Suppressor macrophage treated with lipopolysaccharide for 1 hour (primary cell): ENCODE data around the gene PGA3.
"Not testable (repeated sequence)": the region's sequence is repeated elsewhere in the genome, so short reads cannot be mapped to it uniquely, and the experiment has no call there.

Experiments used
- DNase-seq, 3 donors: peaks; one replicate each; pipeline ENCODE4 v3.0.0-alpha.2; 2020 to 2022

Gene PGA3

GRCh38 chr11:61210629-61211028, 7.3 kb downstream of the PGA3 start:
- not testable (repeated sequence) for DNase-seq

DNA sequence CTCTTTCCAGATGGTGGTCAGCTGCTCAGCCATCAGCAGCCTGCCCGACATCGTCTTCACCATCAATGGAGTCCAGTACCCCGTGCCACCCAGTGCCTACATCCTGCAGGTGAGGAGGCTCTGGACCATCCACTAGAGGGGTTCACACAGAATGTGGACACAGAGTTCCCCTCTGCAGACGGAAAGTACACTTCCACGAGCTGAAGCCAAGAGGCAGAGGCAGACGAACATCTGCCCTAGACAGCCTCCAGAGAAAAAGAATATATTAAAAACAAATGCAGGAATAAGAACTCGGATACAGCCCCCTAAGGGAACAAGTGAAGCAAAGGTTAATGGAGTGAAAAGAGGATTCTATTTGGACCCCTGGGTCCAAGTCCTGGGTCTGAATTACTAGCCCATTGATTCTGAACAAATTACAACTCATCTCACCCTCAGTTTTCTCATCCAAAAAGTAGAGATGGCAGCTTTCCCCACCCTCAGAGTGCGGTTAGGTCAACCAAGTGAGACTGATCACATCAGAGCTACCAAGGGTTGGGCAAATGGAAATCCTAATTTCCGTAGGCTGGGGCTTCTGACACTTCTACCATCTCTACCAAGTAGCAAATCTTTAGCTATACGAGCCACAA, 8.1 kb downstream of the PGA3 start:
- peak in 1 of 3 donors; percentile 16 for DNase-seq

DNA sequence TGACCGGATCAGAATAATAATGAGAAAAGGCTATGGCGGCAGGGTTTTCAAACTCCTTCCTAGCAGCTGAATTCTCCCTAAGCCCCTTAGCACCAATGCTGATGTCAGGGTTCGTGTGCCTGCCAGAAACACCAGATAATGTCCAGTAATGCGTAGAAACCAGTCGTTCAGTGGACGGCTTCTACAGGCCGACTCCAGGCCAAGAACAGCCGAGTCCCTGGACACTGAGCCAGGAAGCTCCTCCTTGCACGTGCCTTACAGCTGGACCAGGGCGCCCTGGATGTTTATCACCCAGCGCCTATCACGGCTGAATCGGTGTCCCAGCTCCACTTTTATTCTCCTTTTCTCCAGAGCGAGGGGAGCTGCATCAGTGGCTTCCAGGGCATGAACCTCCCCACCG, 8.9 kb downstream of the PGA3 start:
- DNase-seq: not testable (repeated sequence)

DNA sequence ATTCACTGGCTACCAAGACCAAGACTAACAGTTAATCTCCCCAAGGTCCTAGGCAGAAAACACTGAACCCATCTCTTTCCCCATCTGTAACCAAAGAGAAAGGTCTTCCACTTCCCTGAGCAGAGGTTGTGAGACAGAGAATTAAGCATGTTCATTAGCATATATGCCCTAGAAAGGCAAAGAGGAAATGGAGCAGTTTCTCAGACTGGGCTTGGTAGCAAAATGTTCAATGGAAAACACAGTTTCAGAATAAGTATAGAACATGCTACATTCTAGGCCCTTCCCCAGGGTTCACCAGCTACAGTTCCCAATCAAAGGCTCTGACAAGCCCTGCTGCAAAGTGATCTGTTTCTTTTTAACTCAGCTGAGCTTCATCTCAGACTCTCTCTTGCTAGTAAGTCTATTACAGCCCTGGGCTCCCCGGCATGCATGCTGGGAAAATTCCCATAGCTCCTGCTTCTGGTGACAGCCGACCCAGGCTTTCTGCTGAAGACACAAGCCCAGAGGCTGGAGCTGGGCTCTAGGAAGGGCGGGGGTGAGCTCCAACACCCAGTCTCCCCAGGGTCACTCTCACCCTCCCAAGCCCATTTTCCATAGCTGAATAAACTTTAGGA, 10.5 kb downstream of the PGA3 start:
- DNase-seq: not testable (repeated sequence)

DNA sequence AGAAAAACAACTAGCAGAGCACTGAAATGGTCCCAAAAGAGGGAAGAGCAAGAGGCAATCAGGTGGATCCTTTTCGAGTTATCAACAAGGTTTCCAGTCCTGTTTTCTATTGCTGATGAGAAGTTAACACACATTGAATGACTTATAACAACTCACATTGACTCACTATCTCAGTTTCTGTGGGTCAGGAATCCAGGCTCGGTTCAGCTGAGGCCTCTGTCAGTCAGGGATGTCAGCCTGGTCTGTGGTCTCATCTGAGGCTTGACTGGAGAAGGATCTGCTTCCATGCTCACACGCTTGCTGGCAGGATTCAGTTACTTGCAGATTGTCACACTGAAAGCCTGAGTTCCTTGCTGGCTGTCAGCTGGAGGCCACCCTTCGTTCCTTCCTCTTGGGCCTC, 15.0 kb downstream of the PGA3 start:
- not testable (repeated sequence) for DNase-seq

GRCh38 chr11:61219016-61219415, 15.7 kb downstream of the PGA3 start:
- not testable (repeated sequence) for DNase-seq

DNA sequence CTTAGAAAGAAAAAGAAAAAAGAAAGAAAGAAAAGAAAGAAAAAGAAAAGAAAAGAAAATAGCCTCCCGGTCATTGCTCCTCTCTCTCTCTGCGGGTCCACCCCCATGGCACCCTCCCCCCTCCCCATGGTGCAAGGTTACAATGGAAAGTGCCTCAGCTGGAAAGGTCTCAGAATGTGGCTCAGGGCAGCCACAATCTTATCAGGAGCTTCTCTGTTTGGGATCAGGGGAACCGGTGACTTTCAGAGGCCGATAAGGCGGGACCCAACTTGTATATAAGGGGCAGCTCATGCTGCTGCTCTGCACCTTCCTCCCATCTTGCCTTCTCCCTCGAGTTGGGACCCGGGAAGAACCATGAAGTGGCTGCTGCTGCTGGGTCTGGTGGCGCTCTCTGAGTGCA, 18.7 kb downstream of the PGA3 start, which contains the start of gene PGA4:
Gene PGA4 (plus strand): TSS at position 301 of the 400 bp plus-strand sequence. CDS start 54 bp downstream, at position 355.
- DNase-seq: not testable (repeated sequence)

DNA sequence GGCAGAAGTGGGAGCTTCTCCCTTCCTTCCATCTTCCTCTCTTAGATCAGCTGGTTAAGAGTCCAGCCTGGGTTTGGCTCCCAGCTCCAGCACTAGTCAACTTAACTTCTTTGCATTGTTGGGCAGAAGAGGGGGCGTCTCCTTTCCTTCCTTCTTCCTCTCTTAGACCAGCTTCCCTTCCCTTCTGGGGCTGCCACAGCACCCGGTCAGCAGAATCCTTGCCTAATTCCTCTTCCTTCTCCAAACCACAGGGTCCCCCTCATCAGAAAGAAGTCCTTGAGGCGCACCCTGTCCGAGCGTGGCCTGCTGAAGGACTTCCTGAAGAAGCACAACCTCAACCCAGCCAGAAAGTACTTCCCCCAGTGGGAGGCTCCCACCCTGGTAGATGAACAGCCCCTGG, 19.4 kb downstream of the PGA3 start:
- not testable (repeated sequence) for DNase-seq

GRCh38 chr11:61226457-61227137, 23.3 kb downstream of the PGA3 start:
- DNase-seq: not testable (repeated sequence)

DNA sequence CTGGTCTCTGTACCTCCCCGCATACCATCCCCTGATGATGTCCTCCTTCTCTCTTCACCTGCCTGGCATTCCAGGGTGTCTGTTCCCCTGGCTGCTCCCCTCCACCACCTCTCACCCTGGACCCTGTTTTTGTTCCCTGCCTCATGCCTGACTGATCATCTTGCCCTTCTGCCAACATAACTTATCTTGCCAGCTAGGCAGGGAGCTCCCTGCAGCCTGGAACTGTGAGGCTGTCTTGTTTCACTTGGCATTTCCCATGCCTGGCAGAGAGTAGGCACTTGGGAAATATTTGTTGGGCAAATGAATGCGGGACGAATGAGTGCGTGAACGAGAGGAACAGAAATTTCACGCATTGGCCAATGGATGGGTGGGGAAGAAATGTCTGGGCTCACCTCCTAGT, 26.1 kb downstream of the PGA3 start:
- not testable (repeated sequence) for DNase-seq

DNA sequence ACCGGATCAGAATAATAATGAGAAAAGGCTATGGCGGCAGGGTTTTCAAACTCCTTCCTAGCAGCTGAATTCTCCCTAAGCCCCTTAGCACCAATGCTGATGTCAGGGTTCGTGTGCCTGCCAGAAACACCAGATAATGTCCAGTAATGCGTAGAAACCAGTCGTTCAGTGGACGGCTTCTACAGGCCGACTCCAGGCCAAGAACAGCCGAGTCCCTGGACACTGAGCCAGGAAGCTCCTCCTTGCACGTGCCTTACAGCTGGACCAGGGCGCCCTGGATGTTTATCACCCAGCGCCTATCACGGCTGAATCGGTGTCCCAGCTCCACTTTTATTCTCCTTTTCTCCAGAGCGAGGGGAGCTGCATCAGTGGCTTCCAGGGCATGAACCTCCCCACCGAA, 27.7 kb downstream of the PGA3 start:
- DNase-seq: not testable (repeated sequence)

GRCh38 chr11:61231585-61231984, 28.3 kb downstream of the PGA3 start:
- DNase-seq: not testable (repeated sequence)

GRCh38 chr11:61232548-61233145, 29.3 kb downstream of the PGA3 start:
- DNase-seq: not testable (repeated sequence)

DNA sequence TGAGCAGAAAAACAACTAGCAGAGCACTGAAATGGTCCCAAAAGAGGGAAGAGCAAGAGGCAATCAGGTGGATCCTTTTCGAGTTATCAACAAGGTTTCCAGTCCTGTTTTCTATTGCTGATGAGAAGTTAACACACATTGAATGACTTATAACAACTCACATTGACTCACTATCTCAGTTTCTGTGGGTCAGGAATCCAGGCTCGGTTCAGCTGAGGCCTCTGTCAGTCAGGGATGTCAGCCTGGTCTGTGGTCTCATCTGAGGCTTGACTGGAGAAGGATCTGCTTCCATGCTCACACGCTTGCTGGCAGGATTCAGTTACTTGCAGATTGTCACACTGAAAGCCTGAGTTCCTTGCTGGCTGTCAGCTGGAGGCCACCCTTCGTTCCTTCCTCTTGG, 33.8 kb downstream of the PGA3 start:
- not testable (repeated sequence) for DNase-seq

- not testable (repeated sequence) for DNase-seq
Observed at GRCh38 chr11:61240288-61240687, 37.0 kb downstream of the PGA3 start.

- DNase-seq: not testable (repeated sequence)
Observed at GRCh38 chr11:61240875-61241274, 37.6 kb downstream of the PGA3 start, which contains the start of gene PGA5. TSS of gene PGA5 (plus strand) at chr11:61241175. CDS start at chr11:61241227, 52 bp downstream.

GRCh38 chr11:61241526-61241925, 38.2 kb downstream of the PGA3 start:
- DNase-seq: not testable (repeated sequence)

DNA sequence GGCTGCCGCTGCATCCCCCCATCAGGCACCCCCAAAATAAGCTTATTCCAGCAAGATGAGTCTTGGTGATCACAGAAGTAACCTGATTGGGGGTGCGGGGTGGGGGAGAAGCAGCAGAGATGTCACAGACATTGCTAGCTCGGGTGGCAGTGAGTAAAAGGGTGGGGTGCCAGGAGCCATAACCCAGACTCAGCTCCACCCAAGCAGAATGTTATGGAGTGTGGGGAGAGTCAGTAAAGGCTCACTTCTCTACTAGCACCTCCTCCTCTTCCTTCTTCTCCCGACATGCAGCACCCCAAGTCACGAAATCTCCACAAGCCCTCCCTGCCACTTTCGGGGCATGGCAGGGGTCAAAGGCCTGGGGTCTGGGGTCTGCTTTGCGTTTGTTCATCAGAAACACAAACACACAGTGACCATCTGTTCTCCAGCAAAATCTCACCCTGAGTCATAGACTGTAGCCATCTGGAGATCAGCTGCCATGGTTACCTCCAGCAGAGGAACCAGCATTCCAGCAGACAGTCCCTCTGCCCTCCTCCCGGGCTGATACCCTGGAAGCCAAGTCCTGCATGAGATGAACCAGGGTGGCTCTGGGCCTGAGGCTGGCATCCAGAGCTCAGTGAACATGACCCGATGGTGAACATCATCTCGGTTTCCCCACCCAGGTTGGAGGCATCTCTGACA, 42.1 kb downstream of the PGA3 start:
- DNase-seq: not testable (repeated sequence)

GRCh38 chr11:61248071-61248470, 44.8 kb downstream of the PGA3 start:
- DNase-seq: not testable (repeated sequence)

GRCh38 chr11:61249201-61249600, 45.9 kb downstream of the PGA3 start:
- not testable (repeated sequence) for DNase-seq

GRCh38 chr11:61250796-61251765, 47.8 kb downstream of the PGA3 start:
- DNase-seq: not testable (repeated sequence)
